T-helper 2 cell (primary cell): ENCODE results near the gene TIMM50.
"Not testable (repeated sequence)": the region's sequence is repeated elsewhere in the genome, so short reads cannot be mapped to it uniquely, and the experiment has no call there.

ENCODE experiments used
- DNase-seq, 5 experiments: peaks; one replicate each; pipeline versions ENCODE4 v3.0.0 to v3.0.0-alpha.2; 2012 to 2022

The TIMM50 gene

DNA sequence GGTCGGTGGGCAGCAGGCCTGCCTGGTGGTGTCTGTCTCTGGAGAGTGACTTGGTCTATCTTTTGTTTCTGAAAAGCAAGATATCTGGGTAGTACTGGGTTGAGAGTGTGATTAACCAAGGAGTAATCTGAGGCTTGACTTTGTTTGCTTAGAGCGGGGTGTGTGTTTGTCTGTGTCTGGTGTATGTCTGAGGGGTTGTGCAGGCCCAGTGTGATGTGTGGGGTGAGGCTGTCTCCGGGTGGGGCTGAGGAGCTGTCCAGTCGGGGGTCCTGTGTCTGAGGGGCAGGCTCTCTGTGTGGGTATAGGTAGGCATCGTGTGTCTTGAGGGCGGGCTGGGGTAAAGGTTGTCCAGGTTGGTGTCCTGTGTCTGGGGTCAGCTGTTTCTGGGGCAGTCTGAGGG, 11.1 kb upstream of the TIMM50 start:
- no peak for DNase-seq

DNA sequence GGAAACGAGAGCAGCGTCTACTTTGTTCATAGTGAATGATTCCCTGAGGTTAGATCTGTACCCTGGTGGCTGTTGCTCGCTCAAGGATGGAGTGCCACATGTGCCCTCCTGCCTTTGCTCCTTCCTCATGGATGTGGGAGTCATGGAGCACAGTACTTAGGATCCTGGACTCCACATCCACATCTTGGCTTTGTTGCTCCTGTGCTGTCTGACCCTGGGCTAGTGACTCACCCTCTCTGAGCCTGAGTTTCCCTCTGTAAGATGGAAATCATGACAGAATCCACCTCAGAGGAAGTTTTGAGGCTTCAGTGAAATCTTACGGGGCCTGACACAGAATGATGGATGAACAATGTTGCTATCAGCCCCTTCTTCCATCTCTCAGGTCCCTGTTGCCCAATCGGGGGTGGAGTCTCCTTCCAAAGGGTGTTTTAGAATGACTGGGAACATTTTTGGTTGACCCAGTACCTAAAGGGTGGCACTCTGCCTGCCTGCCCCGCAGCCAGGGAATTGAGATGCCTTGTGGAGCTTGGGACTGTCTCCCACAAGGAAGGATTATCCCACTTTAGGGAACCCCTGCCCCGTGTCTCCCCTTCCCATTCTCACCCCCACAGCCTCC, 9.8 kb upstream of the TIMM50 start:
- no peak for DNase-seq

DNA sequence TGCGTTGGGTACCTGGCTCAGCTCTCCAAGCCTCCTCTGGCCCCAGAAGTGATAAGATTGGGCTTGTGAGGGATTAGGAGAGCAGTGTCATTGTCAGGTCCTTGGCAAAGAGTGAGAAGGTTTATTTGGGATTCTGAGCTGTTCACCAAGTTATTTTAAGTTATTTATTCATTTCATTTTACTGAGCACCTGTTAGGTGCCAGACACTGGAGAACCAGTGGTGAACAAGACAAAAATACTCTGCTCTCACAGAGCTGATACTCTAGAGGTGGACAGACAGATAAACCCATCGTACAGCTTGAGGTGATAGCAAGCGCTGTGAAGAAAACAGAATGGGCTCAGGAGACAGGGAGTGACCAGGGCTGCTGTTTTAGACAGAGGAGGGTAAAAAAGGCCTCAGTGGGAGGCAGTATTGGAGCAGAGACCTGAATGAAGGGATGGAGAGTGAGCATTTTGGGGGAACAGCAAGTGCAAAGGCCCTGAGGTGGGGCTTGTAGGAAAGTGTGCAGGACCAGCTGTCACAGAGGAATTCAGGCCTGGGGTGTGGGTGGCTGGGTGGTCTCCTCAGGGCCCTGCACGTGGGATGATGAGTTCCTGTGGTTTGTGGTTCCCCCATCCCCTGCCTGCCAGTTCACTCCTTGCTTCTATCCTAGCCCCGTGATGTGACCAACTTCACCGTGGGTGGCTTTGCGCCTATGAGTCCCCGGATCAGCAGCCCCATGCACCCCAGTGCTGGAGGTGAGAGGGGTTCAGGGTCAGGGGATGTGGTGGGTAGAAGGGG, 8.7 kb upstream of the TIMM50 start:
- no peak for DNase-seq

DNA sequence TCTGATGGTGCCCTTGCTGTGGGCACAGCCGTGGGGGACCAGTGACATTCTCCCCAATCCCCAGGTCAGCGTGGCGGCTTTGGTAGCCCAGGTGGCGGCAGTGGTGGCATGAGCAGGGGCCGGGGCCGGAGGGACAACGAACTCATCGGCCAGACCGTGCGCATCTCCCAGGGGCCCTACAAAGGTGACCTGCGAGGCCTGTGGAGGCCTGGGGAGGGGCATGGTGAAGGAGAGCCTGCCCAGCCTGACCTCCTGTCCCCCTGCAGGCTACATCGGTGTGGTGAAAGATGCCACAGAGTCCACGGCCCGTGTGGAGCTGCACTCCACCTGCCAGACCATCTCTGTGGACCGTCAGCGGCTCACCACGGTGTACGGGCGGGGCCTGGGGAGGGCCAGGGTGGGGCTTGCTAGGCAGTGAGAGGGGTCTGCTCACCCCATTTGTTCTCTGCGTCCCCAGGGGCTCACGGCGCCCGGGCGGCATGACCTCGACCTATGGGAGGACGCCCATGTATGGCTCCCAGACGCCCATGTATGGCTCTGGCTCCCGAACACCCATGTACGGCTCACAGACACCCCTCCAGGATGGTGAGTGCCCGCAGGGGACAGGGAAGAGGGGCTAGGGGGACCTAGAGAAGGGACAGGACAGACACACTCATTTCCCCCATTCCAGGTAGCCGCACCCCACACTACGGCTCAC, 7.7 kb upstream of the TIMM50 start:
- DNase-seq, result no peak

DNA sequence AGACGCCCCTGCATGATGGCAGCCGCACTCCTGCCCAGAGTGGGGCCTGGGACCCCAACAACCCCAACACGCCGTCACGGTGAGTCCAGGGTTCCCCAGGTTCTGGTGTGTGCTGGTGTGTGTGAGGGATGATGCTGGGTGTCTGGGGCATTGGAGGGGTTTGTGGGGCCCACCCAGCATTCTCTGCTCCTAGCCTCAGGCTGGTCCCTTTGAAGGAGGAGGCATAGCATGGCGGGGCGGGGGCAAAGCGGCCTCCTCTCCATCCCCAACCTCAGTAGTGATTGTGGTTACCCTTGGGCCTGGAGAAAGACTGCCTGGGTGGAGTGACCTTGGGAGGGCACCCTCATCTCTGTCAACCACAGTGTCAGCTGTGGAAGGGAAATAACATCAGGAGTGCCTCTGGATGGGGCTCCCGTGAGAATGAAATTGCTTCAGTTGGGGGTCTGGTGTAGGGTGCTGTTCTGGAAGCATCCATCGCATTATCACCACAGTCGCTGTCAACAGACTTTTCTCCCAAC, 7.1 kb upstream of the TIMM50 start:
- no peak for DNase-seq

DNA sequence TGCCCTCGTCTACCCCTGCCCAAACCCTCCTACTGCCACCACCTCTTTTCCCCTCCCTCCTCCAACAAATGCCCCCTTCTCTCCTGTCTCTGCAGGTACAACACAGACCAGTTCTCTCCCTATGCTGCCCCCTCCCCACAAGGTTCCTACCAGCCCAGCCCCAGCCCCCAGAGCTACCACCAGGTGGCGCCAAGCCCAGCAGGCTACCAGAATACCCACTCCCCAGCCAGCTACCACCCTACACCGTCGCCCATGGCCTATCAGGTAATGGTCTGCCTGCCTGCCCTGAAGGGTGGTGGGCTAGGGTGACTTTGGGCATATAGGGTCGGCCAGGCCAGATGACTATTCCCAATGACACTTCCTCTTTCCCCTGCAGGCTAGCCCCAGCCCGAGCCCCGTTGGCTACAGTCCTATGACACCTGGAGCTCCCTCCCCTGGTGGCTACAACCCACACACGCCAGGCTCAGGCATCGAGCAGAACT, 6.5 kb upstream of the TIMM50 start:
- DNase-seq, result peak; percentile 43 to 66 (median 63)

DNA sequence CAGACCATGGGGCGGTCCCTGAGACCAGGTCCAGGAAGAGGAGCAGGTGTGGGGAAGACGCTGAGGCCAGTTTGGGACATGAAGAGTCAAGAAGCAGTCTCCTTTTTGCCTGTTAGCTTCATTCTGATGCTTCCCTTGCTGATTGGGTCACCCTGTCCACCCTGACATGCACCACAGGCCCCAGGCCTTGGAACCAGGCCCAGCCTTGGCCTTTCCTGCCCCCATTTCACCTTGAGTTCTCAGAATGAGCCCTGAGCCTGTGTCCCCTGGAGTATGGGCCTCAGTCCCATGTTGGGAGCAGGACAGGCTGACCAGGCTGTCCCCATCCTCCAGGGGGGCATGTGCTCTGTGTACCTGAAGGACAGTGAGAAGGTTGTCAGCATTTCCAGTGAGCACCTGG, 4.9 kb upstream of the TIMM50 start:
- no peak for DNase-seq

DNA sequence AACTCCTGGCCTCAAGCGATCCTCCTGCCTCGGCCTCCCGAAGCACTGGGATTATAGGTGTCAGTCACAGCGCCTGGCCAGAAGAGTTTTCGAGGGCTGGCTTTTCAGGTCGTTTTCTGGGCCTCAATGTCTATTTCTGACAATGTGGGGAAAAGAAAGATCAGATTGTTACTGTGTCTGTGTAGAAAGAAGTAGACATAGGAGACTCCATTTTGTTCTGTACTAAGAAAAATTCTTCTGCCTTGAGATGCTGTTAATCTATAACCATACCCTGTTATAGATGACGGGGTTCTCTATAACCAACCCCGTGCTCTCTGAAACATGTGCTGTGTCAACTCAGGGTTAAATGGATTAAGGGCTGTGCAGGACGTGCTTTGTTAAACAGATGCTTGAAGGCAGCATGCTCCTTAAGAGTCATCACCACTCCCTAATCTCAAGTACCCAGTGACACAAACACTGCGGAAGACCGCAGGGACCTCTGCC, 1.3 kb upstream of the TIMM50 start:
- not testable (repeated sequence) for DNase-seq

DNA sequence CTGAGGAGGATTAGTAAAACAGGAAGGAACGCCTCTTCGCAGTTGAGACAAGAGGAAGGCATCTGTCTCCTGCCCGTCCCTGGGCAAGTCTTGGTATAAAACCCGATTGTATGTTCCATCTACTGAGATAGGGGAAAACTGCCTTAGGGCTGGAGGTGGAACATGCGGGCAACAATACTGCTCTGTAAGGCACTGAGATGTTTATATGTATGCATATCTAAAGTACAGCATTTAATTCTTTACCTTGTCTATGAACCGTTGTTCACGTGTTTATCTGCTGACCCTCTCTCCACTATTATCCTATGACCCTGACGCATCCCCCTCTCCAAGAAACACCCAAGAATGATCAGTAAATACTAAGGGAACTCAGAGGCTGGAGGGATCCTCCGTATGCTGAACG, 722 bp upstream of the TIMM50 start:
- DNase-seq, result no peak

DNA sequence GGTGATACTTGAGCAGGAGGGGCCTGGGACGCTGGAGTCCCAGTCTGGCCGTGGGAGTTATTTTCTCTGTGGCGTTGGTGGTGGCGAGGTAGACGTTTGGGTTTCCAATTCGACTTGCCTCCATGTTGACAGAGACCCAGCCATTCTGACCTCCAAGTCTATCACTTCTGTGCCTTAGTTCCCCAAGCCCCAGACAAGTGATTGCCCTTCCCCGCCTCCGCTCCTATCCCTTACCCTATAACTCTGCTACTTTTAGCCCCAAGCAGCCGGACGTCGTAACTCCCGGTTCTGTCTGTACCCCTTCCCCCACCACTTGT, 549 bp downstream of the TIMM50 start:
- DNase-seq, result no peak

DNA sequence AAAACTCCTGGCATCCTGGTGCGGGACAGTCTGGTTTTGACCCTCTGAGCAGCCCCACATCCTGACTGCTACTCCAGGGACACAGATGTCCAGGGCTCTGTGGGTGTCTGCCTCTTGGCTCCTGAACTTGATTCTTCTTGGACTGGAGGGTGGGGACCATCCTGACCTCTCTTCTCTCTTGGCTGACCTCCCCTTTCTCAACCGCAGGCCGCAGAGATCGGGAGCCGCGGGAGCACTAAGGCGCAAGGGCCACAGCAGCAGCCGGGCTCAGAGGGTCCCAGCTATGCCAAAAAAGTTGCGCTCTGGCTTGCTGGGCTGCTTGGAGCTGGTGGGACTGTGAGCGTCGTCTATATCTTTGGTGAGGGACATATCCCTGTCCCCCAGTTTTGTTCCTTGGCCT, 1.0 kb downstream of the TIMM50 start:
- DNase-seq, result no peak

DNA sequence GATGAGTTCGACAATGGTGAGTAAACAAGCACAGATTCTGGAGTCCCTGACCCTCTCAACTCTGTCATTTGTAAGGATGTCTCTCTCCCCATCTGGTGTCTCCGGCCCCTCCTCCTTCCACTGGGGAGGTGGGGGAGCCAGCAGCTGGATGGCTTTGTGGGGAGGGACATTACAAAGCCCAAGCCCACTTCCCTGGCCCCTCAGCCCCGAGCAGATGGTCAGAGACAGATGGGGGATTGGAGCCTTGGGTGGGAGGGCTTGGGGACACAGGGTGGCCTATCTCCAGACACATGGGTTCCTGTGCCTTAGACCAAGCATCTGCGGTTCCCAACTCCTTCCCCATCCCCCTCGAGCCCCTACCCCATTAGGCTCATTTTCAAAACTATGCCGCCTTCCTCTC, 2.5 kb downstream of the TIMM50 start:
- no peak for DNase-seq

DNA sequence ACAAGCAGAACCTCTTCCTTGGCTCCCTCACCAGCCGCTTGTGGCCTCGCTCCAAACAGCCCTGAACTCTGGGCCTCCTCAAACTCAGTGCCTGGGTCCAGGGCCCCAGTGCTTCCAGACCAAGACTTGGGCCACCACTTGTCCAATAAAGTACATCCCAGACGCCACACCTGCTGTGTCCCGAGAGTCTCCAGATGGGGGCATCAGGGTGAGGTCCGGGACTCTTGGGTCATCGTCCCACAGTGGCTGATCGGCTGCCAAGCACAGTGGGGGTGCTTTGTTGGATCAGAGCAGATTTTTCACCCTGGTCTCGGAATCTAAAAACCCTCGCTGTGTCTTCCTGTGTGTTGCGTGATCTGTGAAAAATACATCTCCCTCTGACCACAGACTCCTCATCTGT, 9.1 kb downstream of the TIMM50 start:
- DNase-seq, result no peak

DNA sequence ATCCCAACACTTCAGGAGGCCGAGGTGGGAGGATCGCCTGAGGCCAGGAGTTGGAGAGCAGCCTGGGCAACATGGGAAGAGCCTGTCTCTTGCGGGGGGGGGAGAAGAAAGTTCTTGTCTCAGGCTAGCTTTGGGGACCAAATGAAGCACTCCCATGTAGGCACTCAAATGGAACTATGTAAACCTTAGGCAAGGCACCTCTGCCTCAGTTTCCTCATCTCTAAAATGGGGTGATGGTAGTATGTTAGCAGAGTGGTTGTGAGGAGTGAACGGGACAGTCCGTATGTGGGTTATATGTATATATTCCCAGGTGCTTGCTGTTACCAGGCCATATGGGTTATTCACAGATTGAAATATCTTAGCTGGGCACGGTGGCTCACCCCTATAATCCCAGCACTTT, 11.6 kb downstream of the TIMM50 start:
- DNase-seq, result no peak

DNA sequence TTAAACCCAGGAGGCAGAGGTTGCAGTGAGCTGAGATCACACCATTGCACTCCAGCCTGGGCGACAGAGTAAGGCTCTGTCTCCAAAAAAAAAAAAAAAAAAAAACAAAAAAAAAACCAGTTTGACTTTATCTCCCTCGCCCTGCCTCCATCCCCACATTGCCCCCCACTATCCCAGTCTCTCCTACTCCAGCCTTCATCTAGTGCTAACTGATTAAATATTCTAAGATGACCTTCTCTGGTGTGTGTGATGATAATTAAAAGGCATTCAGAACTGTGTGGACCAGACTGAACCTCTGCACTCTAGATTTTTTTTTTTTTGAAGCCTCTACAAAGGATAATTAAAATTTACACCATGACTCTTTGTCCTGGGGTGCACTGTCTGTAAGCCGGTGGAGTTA, 12.2 kb downstream of the TIMM50 start:
- no peak for DNase-seq

DNA sequence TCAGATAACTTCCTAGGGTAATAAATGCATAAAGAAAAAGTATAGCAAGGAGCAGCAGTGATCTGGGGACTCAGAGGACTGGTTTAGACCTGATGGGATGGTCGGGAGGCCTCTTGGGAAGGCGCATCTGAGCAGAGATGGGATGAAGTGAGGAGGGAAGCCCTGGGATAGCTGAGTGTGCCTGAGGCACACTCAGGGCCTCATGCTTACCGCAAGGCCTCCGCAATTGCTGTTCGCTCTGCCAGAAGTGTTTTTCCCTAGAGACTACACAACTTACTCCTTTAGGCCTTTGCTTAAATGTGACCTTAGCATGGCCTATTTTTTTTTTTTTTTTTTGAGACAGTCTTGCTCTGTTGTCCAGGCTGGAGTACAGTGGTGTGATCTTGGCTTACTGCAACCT, 14.0 kb downstream of the TIMM50 start:
- no peak for DNase-seq

DNA sequence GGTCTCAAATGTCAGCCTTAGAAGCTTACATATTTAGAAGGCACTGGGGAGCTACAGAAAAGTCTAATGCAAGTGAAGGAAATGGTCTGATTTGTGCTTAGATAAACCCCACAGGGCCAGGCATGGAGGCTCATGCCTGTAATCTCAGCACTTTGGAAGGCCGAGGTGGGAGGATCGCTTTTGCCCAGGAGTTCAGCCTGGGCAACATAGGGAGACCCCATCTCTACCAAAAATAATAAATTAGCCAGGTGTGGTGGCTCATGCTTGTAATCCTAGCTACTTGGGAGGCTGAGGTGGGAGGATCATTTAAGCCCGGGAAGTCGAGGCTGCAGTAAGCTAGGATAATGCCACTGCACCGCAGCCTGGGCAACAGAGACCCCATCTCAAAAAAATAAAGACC, 15.4 kb downstream of the TIMM50 start:
- no peak for DNase-seq

DNA sequence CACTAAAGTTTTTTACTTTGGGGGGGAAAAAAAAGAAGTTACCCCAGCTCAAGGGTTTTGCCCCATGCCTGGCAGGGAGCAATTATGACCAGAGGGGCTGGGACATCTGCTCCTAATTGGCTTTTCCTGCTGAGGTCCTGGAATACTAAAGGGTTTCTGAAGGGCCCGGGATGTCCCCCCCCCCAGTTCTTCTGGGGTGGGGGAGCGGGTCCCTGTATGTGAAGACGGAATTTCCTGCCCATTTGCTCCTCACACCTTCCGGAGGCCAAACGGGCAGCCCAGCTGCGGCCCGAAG, 17.0 kb downstream of the TIMM50 start:
- DNase-seq, result no peak

DNA sequence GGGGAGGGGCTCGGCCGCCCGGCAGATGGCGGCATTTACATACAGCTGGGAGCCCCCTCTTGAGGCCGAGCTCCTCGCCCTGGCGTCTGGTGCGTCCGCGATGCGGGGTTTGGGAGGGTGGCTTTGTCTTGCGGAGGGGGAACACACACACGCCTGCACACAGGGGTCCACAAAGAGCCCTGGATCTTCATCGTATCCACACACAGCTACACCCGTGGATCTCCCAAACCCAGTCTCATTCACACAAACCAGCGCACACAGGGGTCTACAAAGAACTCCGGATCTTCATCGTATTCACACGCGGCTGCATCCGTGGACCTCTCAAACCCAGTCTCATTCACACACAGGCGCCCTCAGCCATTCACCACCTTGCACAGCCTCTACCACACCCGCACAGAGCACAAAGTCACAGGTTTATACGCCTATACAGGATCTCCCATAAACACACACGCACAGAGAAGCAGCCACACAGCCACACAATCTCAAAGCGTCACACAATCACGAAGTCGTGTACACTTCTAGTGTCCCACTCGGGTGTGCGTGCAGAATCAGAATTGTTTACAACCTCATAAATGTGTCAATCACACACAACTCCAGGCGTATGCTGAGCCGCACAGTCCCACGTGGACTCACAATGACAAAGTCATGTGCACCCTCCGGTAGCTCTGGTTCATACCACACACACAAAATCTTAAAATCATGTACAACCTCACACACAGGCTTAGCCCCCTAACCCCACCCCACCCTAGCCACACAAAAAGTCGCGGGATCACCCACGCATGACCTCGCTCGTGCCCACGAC, 17.6 kb downstream of the TIMM50 start:
- DNase-seq, result peak in 1 of 5 experiments; percentile 58

DNA sequence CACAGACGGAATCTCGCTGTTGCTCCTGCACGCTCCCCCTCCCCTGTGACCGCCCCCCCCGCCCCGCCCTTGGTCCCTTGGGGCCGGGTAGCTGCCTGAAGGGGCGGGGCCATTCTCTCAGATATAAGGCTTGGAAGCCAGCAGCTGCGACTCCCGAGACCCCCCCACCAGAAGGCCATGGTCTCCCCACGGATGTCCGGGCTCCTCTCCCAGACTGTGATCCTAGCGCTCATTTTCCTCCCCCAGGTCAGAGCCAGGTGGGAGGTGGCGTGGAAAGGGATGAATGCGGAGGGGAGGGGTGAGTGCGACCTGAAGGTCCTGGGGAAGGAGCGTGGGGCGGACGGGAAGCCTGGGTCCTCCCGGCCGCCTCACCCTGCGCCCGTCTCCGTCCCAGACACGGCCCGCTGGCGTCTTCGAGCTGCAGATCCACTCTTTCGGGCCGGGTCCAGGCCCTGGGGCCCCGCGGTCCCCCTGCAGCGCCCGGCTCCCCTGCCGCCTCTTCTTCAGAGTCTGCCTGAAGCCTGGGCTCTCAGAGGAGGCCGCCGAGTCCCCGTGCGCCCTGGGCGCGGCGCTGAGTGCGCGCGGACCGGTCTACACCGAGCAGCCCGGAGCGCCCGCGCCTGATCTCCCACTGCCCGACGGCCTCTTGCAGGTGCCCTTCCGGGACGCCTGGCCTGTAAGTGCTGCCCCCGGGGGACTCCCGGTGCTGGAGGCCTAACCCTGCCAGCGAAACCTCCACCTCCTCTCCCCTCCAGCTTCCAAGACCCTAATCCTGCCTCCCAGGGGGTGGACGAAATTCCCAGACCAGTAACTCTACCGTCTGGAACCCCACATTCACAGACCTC, 18.4 kb downstream of the TIMM50 start, which contains the start of gene DLL3:
DLL3 (plus strand) TSS at position 150 of the 845 bp plus-strand sequence; CDS start at position 178, 28 bp downstream.
- peak in 1 of 5 experiments; percentile 38 for DNase-seq

DNA sequence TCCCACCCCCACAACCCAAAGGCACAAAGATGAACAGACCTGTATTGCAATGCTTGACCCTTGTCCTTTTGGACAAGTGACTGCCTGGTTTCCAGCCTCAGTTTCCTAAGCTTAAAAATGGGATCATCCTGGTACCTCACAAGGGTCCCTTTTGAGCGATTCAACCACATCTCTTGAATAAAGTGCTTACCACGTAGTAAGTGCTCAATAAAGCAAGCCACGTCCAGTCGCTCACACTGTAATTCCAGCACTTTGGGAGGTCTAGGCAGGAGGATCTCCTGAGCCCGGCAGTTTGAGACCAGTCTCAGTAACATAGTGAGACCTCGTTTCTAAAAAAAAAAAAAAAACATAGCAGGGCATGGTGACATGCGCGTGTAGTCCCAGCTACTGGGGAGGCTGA, 19.3 kb downstream of the TIMM50 start:
- DNase-seq, result no peak

DNA sequence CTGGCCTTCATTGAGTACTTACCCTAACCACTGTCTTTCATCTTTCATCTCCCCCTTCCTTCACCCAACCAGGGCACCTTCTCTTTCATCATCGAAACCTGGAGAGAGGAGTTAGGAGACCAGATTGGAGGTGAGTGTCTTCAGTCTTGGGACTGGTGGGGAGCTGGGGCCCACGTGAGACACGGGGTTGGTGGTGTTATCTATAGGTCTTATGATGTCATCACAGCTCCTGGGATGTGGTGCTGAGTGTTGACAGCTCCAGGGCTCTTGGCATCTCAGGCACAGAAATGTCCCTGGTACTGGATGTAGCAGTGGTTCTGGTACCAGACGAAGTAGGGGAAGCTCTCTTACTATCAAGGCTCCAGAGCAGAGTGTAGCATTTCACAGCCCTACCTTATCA, 19.9 kb downstream of the TIMM50 start:
- no peak for DNase-seq
